Measurements from ENCODE around the gene FKBP3.
A peak's percentile ranks its signal among the peaks of the same experiment; 100 is the strongest.

GRCh38 chr14:45134051-45134958 is at the start of gene FKBP3:
- peak; percentile 33 for TF ChIP-seq CTCF (IDR thresholded peaks at IDR 0.05; ENCODE audit: poor library complexity)
- no peak for TF ChIP-seq EZH2 (IDR thresholded peaks at IDR 0.05; ENCODE audit: borderline replicate concordance)
